ENCODE data around the gene TRIM13.

The TRIM13 gene

DNA sequence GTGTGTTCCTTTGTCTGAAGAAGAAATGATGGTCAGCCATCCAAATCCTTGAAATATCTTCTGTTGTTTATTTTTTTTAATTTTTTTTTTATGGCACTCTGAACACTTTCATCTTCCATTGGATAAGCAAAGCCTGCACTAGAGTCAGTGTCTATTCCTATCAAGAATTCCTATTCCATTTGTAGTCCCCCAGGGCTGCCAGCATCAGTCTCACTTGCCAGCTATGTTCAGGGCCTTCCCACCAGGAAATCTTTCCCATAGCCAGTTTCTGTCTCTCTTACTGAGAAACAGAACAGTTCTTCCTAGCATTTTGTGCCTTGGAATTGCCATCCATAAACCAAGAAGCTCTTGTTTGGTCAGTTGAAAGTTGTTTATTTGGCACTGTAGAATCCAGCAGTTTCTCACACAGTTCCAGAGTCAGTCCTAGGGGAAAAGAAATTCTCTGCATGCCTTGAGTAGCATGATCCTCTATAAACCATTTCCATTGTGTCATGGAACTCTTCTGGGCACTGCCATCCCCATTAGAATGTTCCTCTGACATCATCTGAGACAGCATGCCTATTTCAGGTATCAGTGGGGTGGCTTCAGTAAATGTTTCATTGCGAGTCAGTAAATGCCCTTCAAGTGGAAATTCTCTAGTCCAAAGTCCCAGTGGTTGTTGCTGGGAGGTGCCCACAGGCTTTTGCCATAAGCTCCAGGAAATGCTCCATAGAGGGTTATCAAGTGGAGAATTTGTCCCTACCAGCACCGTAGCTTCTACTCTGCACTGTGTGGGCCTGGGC lies 42.0 kb upstream of the TRIM13 start:
- no peaks in the 10 kb centered on the region for H3K36me3 ChIP-seq (ENCODE audit: low read depth)
- no peak for DNase-seq (ENCODE audit: low spot score)
- no peaks in the 10 kb centered on the region for H3K27me3 ChIP-seq (ENCODE audit: insufficient read depth, poor library complexity, severe bottlenecking)
- ATAC-seq (ENCODE audit: low read depth), result no peak
- H3K4me3 ChIP-seq (ENCODE audit: severe bottlenecking), result no peak overlapping the region
- TF ChIP-seq, protein P1, sequence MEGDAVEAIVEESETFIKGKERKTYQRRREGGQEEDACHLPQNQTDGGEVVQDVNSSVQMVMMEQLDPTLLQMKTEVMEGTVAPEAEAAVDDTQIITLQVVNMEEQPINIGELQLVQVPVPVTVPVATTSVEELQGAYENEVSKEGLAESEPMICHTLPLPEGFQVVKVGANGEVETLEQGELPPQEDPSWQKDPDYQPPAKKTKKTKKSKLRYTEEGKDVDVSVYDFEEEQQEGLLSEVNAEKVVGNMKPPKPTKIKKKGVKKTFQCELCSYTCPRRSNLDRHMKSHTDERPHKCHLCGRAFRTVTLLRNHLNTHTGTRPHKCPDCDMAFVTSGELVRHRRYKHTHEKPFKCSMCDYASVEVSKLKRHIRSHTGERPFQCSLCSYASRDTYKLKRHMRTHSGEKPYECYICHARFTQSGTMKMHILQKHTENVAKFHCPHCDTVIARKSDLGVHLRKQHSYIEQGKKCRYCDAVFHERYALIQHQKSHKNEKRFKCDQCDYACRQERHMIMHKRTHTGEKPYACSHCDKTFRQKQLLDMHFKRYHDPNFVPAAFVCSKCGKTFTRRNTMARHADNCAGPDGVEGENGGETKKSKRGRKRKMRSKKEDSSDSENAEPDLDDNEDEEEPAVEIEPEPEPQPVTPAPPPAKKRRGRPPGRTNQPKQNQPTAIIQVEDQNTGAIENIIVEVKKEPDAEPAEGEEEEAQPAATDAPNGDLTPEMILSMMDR (IDR thresholded peaks at IDR 0.05; ENCODE audit: poor library complexity, severe bottlenecking), result no peak
- no peaks in the 10 kb centered on the region for H3K4me1 ChIP-seq (ENCODE audit: insufficient read depth, poor library complexity, severe bottlenecking)
- no peaks in the 10 kb centered on the region for H3K9me3 ChIP-seq (ENCODE audit: severe bottlenecking)
- H3K27ac ChIP-seq (ENCODE audit: poor library complexity, severe bottlenecking), result no peak overlapping the region

DNA sequence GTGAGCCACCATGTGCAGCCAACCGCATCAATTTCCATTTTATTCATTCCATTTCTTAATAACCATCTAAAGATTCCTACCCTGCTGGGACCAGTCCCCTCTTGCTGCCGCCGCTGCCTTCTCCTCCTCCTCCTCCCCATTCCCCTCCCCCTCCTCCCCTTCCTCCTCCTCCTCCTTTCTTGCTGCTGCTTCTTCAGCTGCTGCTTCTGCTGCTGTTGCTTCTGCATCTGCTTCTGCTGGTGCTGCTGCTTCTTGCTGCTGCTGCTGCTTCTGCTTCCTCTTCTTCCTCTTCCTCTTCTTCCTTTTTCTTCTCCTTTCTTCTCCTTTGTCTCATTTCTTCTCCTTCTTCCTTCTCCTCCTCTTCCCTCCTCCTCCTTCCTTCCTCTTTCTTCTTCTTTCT lies 40.7 kb upstream of the TRIM13 start:
- TF ChIP-seq, protein P1 (IDR thresholded peaks at IDR 0.05; ENCODE audit: poor library complexity, severe bottlenecking), result no peak
- H3K27ac ChIP-seq (ENCODE audit: poor library complexity, severe bottlenecking), result no peak overlapping the region
- DNase-seq (ENCODE audit: low spot score) (no peak), ATAC-seq (ENCODE audit: low read depth) (no peak)
- H3K36me3 ChIP-seq (ENCODE audit: low read depth), result no peaks in the 10 kb centered on the region
- H3K27me3 ChIP-seq (ENCODE audit: insufficient read depth, poor library complexity, severe bottlenecking), result no peaks in the 10 kb centered on the region
- no peaks in the 10 kb centered on the region for H3K4me1 ChIP-seq (ENCODE audit: insufficient read depth, poor library complexity, severe bottlenecking)
- no peak overlapping the region for H3K4me3 ChIP-seq (ENCODE audit: severe bottlenecking)
- no peaks in the 10 kb centered on the region for H3K9me3 ChIP-seq (ENCODE audit: severe bottlenecking)

- Histone ChIP-seq H3K27me3 (ENCODE audit: insufficient read depth, poor library complexity, severe bottlenecking) (no peaks in the 10 kb centered on the region), H3K9me3 (ENCODE audit: severe bottlenecking) (no peaks in the 10 kb centered on the region), H3K4me1 (ENCODE audit: insufficient read depth, poor library complexity, severe bottlenecking) (no peaks in the 10 kb centered on the region), H3K4me3 (ENCODE audit: severe bottlenecking) (no peak overlapping the region), H3K36me3 (ENCODE audit: low read depth) (no peaks in the 10 kb centered on the region), H3K27ac (ENCODE audit: poor library complexity, severe bottlenecking) (no peak overlapping the region)
- DNase-seq (ENCODE audit: low spot score) (no peak), ATAC-seq (ENCODE audit: low read depth) (no peak)
- TF ChIP-seq, protein P1 (IDR thresholded peaks at IDR 0.05; ENCODE audit: poor library complexity, severe bottlenecking), result no peak
These were observed 38.5 kb upstream of the TRIM13 start for GRCh38 chr13:49958321-49958720.

DNA sequence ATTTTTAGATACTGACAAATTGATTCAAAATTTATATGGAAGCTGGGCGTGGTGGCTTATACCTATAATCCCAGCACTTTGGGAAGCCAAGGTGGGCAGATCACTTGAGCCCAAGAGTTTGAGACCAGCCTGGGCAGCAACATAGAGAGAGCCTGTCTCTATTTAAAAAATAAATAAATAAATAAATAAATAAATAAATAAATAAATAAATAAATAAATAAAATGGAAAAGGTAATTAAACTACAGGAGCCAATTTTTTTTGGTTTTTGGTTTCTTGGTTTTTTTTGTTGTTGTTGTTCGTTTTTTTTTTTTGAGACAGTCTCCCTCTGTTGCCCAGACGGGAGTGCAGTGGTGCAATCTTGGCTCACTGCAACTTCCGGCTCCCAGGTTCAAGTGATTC lies 29.4 kb upstream of the TRIM13 start:
- no peaks in the 10 kb centered on the region for H3K36me3 ChIP-seq (ENCODE audit: low read depth)

More for the DNA sequence above, 29.4 kb upstream of the TRIM13 start:
- H3K9me3 ChIP-seq (ENCODE audit: severe bottlenecking), result no peaks in the 10 kb centered on the region
- DNase-seq (ENCODE audit: low spot score) (no peak), ATAC-seq (ENCODE audit: low read depth) (no peak)
- no peak overlapping the region for H3K4me3 ChIP-seq (ENCODE audit: severe bottlenecking)
- H3K27ac ChIP-seq (ENCODE audit: poor library complexity, severe bottlenecking), result no peak overlapping the region
- TF ChIP-seq, protein P1 (IDR thresholded peaks at IDR 0.05; ENCODE audit: poor library complexity, severe bottlenecking), result no peak
- no peaks in the 10 kb centered on the region for H3K27me3 ChIP-seq (ENCODE audit: insufficient read depth, poor library complexity, severe bottlenecking)
- H3K4me1 ChIP-seq (ENCODE audit: insufficient read depth, poor library complexity, severe bottlenecking), result no peaks in the 10 kb centered on the region

Data from RWPE2 (cell line).